K562 (cell line): ENCODE data around the gene LRMDA. TPM values are rescaled to one million over a fixed set of nuclear protein-coding genes. Genes with fewer than 3 reads are reported as not detected.

Experiments
- DEAF1 ChIP-seq: fragments of 450-650 bp; formaldehyde crosslinking; IDR thresholded peaks from 2 replicates; pipeline ENCODE4 v1.4.0; 2020; ENCODE audit warnings: mild to moderate bottlenecking, moderate library complexity
- RAD21 ChIP-seq, 2 experiments: fragments of 250-450 bp in 1 of 2; fragments of 450-650 bp in 1 of 2; sonication (Bioruptor Pico) in 1 of 2; formaldehyde crosslinking in 1 of 2; IDR thresholded peaks in 1 of 2; conservative IDR thresholded peaks in 1 of 2; 2 replicates each; pipeline versions ENCODE4 v1.4.0 to v1.8.0; 2020 to 2022; ENCODE audit warnings: mild to moderate bottlenecking in 2 of 2, moderate library complexity in 1 of 2
- RB1 ChIP-seq: fragments of 450-650 bp; IDR thresholded peaks from 2 replicates; pipeline ENCODE4 v1.6.1; 2017; ENCODE audit warnings: low read depth, mild to moderate bottlenecking
- STAG1 ChIP-seq: sonication (generic); formaldehyde crosslinking; IDR thresholded peaks from 2 replicates; pipeline ENCODE4 v1.5.0; 2020; ENCODE audit warnings: missing genetic modification reagents, borderline replicate concordance
- ZNF561 ChIP-seq: fragments of 450-650 bp; formaldehyde crosslinking; conservative IDR thresholded peaks from 2 replicates; pipeline ENCODE4 v1.4.0; 2020; ENCODE audit warnings: mild to moderate bottlenecking, moderate library complexity
- polyA plus RNA-seq, 8 experiments: library from polyadenylated mRNA; depleted of rRNA in 4 of 8; stranded (reverse) in 5 of 8; unstranded in 3 of 8; fragments of >200 nt; fragmentation: Nextera tagmentation in 2 of 8; fragmentation: Illumina TruSeq in 1 of 8; extraction: Ambion mirVana in 2 of 8; extraction: Trizol in 1 of 8; gene quantifications; 2 replicates each; pipeline versions ENCODE4 v1.2.1 to v1.2.3, GENCODE V29; 2011 to 2014; ENCODE audit warnings: inconsistent platforms in 1 of 8, missing spikeins in 1 of 8
- total RNA-seq, 7 experiments: library from RNA; depleted of rRNA in 6 of 7; stranded (reverse); fragments of >200 nt in 6 of 7; fragmentation: Illumina TruSeq in 2 of 7; extraction: Trizol in 2 of 7; gene quantifications; 2 replicates each; pipeline versions ENCODE4 v1.2.1 to v1.2.3, GENCODE V29; 2011 to 2021; ENCODE audit warnings: low replicate concordance in 1 of 7
- TF ChIP-seq, protein P1 (sequence below), 3 experiments: IDR thresholded peaks in 2 of 3; conservative IDR thresholded peaks in 1 of 3; 2 replicates each; pipeline ENCODE4 v1.5.1; 2011 to 2012; ENCODE audit warnings: low read length in 3 of 3, mild to moderate bottlenecking in 3 of 3, control low read depth in 2 of 3, improper control_type of control experiment in 1 of 3, inconsistent platforms in 1 of 3, low read depth in 1 of 3, mixed read lengths in 1 of 3, moderate library complexity in 1 of 3; ENCODE audit not compliant: insufficient read depth in 2 of 3

Gene LRMDA
- total and polyA plus RNA-seq, 9 of the 15 experiments (the other 6 are each of a cell fraction or from before 2014, with no cell fraction given), result 0.25 TPM; not detected in 8

DNA sequence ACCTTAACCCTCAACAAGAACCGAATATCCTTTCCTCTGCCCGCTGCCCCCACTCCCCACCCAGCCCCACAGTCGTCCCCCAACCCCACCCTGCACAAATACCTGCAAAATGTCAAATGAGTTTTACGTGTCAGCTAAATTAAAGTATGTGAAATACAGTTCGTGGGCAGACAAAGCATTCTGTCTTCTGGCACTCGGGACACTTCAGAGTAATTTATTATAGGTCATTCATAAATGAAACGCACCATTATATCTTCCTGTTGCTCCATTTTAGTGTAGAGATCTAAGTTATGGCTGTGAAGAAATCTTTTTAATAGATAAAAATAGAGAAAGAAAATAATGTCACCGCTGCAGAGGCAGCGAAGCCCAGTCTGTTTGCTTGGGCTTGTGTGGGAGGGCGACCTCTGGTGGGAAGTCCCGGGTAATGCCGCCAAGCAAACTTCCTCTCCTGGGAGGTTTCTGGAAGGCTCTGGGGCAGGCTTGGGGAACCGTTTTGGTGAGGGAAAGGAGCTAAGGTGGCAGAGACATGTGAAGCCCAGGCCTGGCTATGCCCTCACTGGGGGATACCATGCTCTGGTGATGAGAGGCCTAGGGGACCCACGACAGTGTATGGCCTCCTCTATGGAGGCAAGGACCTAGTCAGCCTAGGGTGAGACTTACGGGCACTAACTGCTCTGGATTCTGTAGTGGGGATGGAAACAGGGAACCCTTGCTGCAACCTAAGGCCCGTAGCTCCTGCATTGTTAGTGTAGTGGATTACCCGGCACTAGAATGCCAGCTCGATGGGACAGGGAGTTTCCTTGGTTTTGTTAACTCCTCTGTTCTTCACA is 604.9 kb downstream of the LRMDA start (continued):
- TF ChIP-seq DEAF1 (CRISPR knock-in tag), result peak; percentile 23; the same call in 1 of the 2 replicates
- TF ChIP-seq RB1, result peak; percentile 54; the same call in 1 of the 2 replicates
- peak; percentile 74 to 76 for TF ChIP-seq RAD21 (CRISPR knock-in tag; conservative IDR thresholded peaks at IDR 0.05 in 1 of 2, IDR thresholded peaks at IDR 0.05 in 1 of 2)
- peak; percentile 51; the same call in 1 of the 2 replicates for TF ChIP-seq STAG1
- no peak for TF ChIP-seq ZNF561 (CRISPR knock-in tag)
- TF ChIP-seq, protein P1, sequence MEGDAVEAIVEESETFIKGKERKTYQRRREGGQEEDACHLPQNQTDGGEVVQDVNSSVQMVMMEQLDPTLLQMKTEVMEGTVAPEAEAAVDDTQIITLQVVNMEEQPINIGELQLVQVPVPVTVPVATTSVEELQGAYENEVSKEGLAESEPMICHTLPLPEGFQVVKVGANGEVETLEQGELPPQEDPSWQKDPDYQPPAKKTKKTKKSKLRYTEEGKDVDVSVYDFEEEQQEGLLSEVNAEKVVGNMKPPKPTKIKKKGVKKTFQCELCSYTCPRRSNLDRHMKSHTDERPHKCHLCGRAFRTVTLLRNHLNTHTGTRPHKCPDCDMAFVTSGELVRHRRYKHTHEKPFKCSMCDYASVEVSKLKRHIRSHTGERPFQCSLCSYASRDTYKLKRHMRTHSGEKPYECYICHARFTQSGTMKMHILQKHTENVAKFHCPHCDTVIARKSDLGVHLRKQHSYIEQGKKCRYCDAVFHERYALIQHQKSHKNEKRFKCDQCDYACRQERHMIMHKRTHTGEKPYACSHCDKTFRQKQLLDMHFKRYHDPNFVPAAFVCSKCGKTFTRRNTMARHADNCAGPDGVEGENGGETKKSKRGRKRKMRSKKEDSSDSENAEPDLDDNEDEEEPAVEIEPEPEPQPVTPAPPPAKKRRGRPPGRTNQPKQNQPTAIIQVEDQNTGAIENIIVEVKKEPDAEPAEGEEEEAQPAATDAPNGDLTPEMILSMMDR (IDR thresholded peaks at IDR 0.05 in 2 of 3, conservative IDR thresholded peaks at IDR 0.05 in 1 of 3; ENCODE audit: insufficient read depth in 2 of 3, low read depth in 1 of 3, low read length in 3 of 3), result peak; percentile 80 to 95 (median 90)
